ENCODE data around the gene COMMD3.
A peak's percentile ranks its signal among the peaks of the same experiment; 100 is the strongest.
"Not testable (repeated sequence)": the region's sequence is repeated elsewhere in the genome, so short reads cannot be mapped to it uniquely, and the experiment has no call there.

COMMD3 gene

DNA sequence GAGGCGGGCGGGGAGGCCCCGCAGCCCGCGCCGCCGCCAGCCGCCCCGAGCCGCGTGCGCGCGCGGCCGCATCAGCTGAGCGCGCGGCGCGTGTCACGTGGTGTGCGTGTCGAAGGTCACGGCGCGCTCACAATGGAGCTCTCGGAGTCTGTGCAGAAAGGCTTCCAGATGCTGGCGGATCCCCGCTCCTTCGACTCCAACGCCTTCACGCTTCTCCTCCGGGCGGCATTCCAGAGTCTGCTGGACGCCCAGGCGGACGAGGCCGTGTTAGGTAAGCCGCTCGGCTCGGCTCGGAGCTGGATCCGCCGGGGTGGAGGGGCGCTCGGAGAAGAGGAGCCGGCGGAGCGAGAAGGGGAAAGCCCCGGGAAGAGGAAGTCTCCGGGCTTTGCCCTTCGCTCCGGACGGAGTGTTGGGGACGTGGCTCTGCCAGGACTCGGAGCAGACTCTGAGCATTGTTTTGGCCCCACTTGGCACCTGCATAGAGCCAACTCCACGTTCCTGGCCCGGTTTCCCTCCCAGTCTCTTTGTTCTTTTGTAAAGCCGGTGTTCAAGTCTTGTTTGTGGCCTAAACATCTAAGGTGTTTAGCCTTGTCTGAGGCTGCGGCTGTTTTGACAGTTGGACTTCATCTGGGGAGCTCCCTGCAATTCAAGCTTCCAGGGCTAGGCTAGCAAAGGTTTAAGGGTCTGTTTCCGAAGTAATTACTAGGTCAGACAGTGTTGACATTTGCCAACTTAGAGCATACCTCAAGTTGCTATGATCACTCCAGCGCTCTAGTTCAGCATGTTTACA lies at the start of gene COMMD3:
Gene COMMD3, plus strand, starts transcription at position 103 of the 790 bp plus-strand sequence. Its CDS starts 30 bp downstream, at position 133.
- peak; percentile 78 for DNase-seq (ENCODE audit: low read depth)

GRCh38 chr10:22268503-22268902 lies 47.7 kb upstream of the COMMD3 start:
- DNase-seq (ENCODE audit: low read depth) = no peak

GRCh38 chr10:22271786-22272185 lies 44.4 kb upstream of the COMMD3 start:
- peak; percentile 3 for DNase-seq (ENCODE audit: low read depth)

DNA sequence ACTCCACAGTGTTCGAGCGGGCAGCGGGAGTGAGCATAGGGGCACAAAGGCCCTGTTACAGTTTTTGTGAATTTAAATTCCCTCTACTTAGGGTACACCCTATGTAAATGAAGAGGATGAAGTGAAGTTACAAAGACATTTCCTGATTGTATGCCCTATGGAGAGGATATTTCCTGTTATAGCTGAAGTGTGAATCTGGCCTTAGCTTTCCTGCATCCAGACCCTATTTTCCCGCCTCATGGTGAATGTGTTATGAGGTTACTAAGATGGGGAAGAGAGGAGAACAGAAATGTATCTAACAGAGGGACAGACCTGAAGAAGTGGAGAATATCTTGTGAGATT lies 37.8 kb upstream of the COMMD3 start:
- DNase-seq (ENCODE audit: low read depth) = no peak

DNA sequence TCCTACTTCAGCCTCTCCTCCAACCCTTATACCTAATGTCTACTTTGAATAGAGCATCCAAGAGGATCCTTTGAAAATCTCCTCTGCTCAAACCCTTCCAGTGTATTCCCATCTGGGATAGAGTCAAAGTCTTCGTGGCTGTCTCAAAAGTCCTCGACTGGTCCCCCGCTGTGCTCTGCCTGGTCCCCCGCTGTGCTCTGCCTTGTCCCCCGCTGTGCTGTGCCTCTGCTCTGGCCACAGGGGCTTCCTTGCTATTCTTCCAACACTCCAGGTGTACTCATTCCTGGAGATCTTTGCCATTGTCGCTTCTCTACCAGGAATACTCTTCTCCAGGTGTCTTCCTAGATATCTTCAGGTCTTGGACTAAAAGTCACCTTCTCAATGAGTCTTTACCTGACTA lies 36.1 kb upstream of the COMMD3 start:
- DNase-seq (ENCODE audit: low read depth) = no peak

DNA sequence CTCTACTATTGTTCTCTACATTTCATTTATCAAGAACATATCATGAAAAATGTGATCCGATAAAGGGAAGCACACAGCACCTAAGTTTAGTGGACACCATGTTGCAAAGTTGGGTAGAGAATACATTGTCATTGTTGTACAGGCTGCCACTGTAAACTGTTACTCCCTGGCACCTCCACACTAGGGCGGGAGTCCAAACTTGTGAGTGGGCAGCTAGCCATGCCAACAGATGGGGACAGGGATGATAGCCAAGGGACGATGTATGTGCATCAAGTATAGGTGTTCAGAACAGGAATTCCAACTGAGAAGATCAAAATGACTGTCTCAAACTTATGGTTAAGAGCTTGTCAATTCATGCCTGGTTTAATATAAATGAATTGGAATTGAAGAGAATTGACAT lies 31.1 kb upstream of the COMMD3 start:
- no peak for DNase-seq (ENCODE audit: low read depth)

DNA sequence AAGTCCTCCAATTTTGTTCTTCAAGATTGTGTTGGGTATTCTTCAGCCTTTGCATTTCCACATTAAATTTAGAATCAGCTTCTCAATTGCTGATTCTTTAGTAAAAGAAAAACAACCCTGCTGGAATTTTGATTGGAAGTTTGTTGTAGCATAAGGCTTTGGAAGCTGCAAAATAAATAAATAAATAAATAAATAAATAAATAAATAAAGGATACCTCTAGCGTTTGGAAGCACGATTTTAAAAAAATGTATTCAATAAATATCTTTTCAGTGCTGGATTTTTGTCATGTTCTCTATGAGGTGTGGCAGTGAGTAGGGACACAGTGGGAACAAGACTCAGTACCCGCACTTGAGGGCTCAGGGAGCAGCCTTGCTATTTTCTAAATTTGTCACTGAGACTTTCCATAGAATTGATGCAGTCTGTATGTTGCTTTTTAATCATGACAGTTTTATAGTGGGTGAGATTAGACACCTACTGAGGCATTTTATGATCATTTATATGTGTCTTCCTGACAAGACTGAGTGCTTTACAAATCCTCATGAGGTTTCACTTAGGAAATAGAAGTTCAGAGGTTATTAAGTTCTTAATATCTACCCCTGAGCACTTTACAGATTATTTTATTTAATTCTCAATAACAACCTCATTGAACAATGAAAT lies 22.3 kb upstream of the COMMD3 start:
- DNase-seq (ENCODE audit: low read depth) = no peak

- DNase-seq (ENCODE audit: low read depth) = no peak
These were observed 21.5 kb upstream of the COMMD3 start for GRCh38 chr10:22294694-22295093.

GRCh38 chr10:22301193-22301592 lies 15.0 kb upstream of the COMMD3 start:
- DNase-seq (ENCODE audit: low read depth) = no peak

- no peak for DNase-seq (ENCODE audit: low read depth)
These were observed 12.7 kb upstream of the COMMD3 start for GRCh38 chr10:22303461-22303860.

DNA sequence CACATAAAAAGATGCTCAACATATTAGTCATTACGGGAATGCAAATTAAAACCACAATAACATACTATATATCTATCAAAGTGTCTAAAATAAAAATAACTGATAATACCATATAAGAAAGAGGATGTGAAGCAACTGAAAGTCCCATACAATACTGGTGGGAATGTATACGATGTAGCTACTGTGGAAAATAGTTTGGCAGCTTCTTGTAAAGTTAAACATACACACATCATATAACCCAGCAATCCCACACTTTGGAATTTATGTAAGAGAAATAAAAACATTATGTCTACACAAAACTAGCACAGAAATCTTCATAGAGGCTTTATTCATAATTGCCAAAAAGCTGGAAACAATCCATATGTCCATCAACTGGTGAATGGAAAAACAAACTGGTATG lies 10.5 kb upstream of the COMMD3 start:
- DNase-seq (ENCODE audit: low read depth) = no peak

GRCh38 chr10:22308390-22308789 lies 7.8 kb upstream of the COMMD3 start:
- DNase-seq (ENCODE audit: low read depth) = no peak

- DNase-seq (ENCODE audit: low read depth) = no peak
These were observed 6.8 kb upstream of the COMMD3 start for GRCh38 chr10:22309180-22310000.

- DNase-seq (ENCODE audit: low read depth) = not testable (repeated sequence)
These were observed 6.2 kb upstream of the COMMD3 start for GRCh38 chr10:22310012-22310411.

DNA sequence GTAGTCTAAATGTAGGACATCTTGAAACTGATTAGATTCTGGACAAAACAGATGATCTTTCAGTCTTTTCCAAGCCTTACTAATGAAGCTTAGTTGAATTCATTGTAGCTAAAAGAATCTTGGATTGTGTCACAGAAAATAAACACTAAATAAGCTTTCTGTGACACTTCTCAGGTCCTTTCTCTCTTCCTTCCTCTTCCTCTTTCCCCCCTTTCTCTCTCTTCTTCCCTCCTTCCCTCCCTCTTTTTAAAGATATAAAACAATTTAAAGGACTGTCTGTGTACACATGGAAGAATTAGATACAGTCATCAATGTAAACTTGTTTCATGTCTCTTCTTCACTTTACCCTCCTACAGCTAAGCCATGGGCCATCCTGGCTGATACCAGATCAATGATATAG lies 5.3 kb upstream of the COMMD3 start:
- DNase-seq (ENCODE audit: low read depth) = no peak

GRCh38 chr10:22314852-22315251 lies 1.3 kb upstream of the COMMD3 start:
- DNase-seq (ENCODE audit: low read depth) = no peak

- no peak for DNase-seq (ENCODE audit: low read depth)
These were observed 518 bp upstream of the COMMD3 start for GRCh38 chr10:22315455-22316285.

- DNase-seq (ENCODE audit: low read depth) = no peak
These were observed 835 bp downstream of the COMMD3 start for GRCh38 chr10:22317076-22317370.

DNA sequence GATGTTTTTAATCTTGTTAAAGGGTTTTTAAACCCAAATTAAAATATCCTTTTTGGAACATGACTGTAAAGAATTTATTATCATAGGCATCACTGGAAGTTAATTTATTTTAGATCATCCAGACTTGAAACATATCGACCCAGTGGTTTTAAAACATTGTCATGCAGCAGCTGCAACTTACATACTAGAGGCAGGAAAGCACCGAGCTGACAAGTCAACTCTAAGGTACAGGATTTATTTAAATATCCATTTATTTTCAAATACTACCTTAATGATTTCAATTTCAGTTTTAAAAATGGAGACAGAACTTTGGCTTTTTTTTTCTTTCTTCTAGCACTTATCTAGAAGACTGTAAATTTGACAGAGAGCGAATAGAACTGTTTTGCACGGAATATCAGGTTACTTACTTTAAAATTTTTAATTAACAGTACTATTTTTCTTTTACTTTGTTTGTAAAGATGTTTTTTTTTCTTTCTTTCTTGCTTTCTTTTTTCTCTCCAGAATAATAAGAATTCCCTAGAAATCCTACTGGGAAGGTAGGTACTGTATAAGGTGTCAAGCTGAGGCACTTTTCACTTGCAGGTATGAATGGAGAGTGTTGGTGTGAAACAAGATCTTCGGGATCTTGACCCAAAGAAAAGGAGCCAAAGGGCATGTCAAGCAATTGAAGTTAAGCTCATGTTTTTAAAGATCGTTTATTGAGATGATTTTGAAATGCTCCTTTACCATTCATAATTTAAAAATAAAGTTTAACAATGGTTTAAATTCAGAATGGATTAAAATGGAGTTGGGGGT lies 1.8 kb downstream of the COMMD3 start:
- no peak for DNase-seq (ENCODE audit: low read depth)

- DNase-seq (ENCODE audit: low read depth) = no peak
These were observed 2.6 kb downstream of the COMMD3 start for GRCh38 chr10:22318772-22319171.

GRCh38 chr10:22319547-22319979 lies 3.4 kb downstream of the COMMD3 start:
- DNase-seq (ENCODE audit: low read depth) = no peak

Data from activated T-cell treated with anti-CD3 and anti-CD28 coated beads for 48 hours (primary cell).